ENCODE data around the gene PLD1. TPM values are rescaled to one million over a fixed set of nuclear protein-coding genes. Genes with fewer than 3 reads are reported as not detected.

The PLD1 gene
- polyA plus RNA-seq, 2 donors = 26.0 to 31.9 TPM

Other genes starting within 250 kb of the PLD1 start
- not detected for gene TMEM212, start 32.9 kb upstream of the PLD1 start, polyA plus RNA-seq
- gene FNDC3B, start 229.1 kb upstream of the PLD1 start, polyA plus RNA-seq = 1 to 10 TPM; 2.8 to 3.3 TPM